IPS DF 19.7 (cell line): ENCODE measurements around the gene DYNC1H1.
"Not testable (repeated sequence)": the region's sequence is repeated elsewhere in the genome, so short reads cannot be mapped to it uniquely, and the experiment has no call there.

Source experiments
- DNase-seq: peaks from one replicate; pipeline ENCODE4 v3.0.0-alpha.2; 2013; ENCODE audit warnings: low read depth, low spot score

Gene DYNC1H1

DNA sequence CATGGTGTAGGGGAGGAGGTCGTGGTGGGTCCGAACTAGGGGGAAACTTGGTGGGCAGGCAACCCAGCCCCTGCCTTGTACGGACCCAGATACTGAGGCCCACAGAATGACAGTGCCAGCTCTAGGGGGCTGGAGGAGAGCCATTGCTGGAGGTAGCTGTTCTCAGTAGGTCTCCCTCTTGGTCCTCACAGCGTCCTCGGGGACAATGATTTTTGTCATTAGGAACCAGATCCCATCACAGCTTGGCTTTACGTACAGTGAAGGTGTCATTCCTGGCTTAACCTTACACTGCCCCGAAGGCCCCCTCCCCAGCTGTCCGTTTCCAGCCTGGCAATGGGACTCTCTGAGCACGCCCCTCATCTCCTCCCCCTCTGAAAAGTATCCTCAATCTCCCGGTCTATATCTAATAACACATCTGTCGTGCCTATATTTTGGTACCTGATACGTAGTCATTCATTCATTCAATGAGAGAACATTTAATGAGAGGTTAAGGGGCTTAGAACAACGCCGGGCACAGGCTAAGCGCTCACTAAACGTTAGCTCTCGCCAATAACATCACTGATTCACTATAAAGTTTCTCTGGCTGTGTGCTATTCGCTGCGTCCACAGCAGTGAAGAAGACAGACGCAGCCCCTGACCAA lies 597 bp upstream of the DYNC1H1 start:
- no peak for DNase-seq

DNA sequence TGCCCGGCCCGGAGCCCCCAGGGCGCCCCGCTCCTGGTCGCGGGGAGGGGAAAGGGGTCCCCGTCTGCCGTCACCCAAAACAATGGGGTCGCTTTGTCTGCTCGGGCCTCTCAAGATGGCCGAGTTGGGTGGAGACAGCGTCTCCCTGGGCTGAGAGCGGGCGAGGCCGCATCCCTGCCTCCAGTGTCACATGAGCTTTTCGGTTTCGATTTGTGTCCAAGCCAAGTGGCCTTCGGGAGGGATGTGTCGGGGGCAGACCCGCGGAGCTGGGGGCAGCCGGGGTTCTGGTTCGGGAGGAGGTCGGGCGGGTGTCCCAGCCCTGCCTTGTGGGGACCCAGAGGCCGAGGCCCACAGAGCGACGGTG lies 790 bp downstream of the DYNC1H1 start:
- DNase-seq, result no peak

DNA sequence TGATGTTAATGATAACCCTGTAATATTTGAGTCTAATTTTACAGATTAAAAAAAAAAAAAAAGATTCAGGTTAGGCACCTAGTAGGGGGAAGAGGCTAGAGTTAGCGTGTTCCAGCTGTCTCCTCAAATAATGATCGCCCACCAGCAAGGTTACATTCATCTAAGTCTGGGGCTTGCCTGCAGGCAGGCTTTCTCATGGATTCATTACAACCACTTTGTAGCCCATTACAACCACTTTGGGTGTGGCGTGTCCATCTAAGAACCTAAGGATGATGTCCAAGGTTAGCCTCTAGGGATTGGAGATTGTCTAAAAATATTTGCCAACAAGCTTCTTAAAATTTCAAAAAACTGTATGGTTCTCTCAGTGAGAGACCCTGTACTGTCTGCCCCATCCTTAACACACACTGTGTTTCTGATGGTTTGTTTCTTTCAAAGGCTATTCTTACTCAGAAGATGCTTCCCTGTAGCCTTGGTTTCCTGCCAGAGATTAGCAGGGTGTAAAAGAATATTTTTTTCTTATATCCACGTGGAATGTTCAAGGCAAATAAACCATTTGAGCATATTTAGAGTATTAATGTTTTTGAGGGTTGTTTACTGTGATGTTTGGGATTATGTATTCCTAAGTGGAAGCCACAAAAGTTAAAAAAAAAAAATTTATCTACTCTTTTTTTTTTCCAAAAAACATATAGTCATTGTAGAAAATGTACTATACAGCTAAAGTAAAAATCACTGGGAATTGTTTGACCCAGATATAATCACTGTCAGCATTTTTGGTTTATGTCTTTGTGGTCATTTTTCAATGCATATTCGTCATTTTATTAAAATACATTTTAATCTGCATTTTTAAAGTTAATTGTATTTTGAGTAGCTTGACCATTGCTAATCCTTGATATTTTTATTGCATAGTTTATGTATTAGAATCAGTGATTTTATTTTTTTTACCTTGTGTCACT lies 1.7 kb downstream of the DYNC1H1 start:
- DNase-seq, result no peak

- no peak for DNase-seq
These were observed 2.4 kb downstream of the DYNC1H1 start for GRCh38 chr14:101966742-101967141.

- no peak for DNase-seq
These were observed 3.8 kb downstream of the DYNC1H1 start for GRCh38 chr14:101968186-101968585.

DNA sequence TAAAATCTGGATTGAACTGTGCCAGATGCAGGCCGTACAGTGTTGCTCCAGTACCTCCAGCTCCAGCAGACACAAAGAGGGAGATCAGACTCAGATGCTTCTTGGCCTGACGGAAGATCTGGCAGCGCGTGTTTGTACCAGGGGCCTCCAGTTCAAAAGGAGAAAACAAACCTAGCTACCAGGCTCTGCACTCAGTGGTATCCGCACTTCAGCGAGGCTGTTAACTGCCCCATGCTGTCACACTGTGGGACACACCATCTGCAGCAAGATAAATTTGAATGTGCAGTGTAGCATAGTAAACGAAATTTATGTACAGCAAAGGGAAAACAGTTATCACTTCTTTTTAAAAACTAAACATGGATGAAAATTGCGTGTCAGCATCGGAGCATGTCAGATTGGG lies 5.1 kb downstream of the DYNC1H1 start:
- no peak for DNase-seq

GRCh38 chr14:101970830-101971400 lies 6.5 kb downstream of the DYNC1H1 start:
- DNase-seq, result no peak

DNA sequence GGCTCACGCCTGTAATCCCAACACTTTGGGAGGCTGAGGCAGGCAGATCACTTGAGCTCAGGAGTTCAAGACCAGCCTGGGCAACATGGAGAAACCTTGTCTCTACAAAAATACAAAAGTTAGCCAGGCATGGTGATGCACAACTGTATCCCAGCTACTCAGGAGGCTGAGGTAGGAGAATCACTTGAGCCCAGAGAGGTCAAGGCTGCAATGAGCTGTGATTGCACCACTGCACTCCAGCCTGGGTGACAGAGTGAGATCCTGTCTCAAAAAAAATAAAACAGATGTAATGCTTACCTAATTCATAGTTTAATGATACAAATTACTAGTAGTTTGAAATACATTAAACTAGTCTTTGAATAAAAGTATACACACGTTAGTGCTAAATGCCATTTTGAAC lies 7.1 kb downstream of the DYNC1H1 start:
- DNase-seq, result not testable (repeated sequence)

- DNase-seq, result no peak
These were observed 7.9 kb downstream of the DYNC1H1 start for GRCh38 chr14:101972126-101972866.

- DNase-seq, result no peak
These were observed 9.0 kb downstream of the DYNC1H1 start for GRCh38 chr14:101973356-101973755.

DNA sequence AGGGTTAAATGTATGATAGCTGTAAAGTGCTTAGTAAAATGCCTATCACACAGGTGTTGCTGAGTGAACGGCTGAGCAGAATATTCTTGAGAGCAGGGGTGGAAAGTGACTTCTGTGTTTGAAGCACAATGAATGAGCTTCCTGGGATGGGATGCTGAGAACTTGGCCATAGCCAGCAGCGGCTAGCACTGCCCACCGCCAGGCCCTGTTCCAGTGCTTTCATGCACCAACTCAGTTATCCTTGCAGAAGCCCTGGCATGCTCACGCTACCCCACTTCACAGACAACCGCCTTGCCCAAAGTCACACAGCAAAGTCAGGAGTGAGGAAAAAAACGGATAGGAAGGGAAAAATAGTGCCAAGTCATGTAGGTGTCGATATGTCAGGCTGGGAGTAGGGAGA lies 10.9 kb downstream of the DYNC1H1 start:
- DNase-seq, result no peak

DNA sequence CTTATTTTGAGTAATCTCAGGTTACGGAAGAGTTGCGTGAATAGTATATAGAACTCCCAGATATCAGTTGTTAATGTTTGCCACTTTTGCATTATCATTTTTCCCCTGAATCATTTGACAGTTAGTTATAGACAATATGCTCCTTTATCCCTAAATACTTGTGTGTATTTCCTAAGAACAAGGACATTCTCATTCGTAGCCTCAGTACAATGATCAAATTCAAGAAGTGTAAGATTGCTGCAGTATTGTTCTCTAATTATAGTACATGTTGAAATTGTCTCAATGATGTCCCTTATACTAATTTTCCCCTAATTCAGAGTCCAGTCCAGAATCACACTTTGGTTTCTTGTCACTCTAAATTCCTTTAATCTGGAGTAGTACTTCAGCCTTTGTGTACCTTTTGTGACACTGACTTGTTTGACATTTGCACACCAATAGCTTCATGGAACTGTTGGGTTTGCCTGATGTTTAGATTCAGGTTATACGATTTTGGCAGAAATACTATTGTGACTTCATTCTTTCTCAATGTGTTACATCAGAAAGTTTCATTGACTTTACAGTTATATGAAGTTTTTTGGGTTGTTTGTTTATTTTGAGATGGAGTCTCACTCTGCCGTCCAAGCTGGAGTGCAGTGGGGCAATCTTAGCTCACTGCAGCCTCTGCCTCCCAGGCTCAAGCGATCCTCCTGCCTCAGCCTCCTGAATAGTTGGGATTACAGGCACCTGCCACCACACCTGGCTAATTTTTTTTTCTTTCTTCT lies 13.1 kb downstream of the DYNC1H1 start:
- DNase-seq, result no peak

- no peak for DNase-seq
These were observed 15.3 kb downstream of the DYNC1H1 start for GRCh38 chr14:101979666-101980065.

DNA sequence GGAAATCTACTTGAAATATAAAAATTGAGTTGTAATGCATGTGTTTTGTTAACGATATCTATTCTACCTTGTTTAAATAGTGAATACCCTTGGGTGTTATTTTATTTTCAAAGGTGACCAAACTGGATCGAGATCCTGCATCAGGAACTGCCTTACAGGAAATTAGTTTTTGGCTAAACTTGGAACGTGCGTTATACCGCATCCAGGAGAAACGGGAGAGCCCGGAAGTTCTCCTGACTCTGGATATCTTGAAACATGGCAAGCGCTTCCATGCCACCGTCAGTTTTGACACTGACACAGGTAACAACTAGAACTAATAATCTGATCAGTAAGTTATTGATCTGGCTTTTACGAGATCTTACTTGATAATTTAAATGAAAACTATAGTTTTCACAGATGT lies 15.9 kb downstream of the DYNC1H1 start:
- DNase-seq, result no peak

DNA sequence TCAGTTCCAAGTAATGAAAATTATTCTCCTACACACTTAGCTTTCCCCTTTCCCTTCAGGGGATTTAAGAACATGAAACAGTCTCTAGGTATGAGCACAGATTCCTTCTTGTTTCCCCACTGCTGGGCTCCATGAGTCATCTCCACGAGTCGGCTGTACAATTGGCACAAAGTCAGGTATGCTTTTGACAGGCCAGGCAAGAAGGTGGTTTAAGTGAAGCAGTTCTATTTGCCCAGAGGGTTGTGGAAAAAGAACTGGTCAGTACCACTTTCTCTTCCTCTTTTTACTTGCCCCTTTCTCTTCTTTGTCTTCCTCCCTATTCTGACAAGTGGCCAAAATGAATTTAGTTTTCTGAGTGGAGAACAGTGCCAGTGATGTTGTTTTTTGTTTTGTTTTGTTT lies 16.3 kb downstream of the DYNC1H1 start:
- DNase-seq, result no peak

DNA sequence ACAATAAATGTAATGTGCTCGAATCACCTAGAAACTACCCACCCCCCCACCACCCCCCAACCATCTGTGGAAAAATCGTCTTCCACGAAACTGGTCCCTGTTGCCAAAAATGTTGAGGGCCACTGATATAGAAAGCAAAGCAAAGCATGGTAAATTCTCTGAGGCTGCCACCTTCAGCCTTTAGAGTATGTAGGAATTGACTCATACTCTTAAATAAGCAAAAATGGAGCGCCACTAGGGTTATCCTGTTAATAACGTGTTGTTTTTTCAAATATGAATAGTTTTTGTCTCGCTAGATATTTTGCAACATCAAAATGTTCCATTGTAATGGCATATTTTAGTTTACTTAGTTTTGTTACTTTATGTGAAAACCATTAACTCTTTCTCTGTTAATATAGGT lies 18.2 kb downstream of the DYNC1H1 start:
- DNase-seq, result no peak

DNA sequence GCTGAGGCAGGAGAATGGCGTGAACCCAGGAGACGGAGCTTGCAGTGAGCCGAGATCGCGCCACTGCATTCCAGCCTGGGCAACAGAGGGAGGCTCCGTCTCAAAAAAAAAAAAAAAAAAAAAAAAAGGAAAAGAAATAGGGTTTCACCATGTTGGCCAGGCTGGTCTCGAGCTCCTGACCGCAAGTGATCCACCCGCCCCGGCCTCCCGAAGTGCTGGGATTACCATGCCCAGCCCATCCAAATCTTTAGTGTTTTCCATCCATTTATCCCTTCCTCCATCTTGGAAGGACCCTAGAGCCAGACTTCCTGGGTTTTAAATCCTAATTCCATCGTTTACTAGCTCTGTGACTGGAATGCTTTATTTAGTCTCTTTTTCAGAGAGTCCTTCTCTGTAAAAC lies 20.5 kb downstream of the DYNC1H1 start:
- DNase-seq, result not testable (repeated sequence)

GRCh38 chr14:101985957-101986356 lies 21.6 kb downstream of the DYNC1H1 start:
- DNase-seq, result no peak

DNA sequence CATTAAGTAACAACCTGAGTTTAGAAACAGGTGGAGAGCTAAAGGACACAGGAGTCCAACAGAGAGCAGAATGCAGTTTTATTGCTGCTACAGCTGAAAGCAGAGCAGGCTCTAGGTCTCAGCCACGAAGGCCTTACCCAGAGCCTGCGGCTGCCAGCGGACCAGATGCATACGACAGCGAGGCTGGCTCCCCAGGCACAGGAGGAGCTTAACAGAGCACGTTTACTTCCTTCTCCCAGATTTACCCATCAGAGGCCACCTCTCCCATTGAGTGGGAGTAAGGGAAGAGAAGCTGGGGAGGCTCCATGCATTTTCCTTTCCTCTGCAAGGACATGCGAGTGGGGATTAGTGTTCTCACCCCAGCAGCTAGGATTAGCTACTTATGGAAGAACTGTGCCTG lies 22.6 kb downstream of the DYNC1H1 start:
- DNase-seq, result no peak

DNA sequence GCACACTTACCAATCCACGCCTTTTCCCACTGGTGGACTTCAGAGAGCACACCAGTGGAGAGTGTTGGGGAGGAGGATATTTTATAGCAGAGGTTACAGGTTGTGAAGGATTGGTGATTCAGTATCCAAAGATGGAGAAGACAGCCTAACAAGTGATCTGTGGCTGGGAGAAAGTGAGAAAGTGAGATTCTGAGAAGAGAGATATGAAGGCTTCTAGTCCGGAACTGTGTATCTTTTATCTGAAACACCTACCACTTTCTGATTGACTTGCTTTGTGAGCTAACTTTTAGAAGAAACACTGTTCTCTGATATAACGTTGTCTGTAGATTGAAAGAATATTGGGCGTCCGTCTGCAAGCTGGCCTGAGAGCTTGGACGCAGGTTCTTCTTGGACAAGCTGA lies 24.0 kb downstream of the DYNC1H1 start:
- DNase-seq, result no peak

- no peak for DNase-seq
These were observed 27.0 kb downstream of the DYNC1H1 start for GRCh38 chr14:101991352-101991751.
